Colonic mucosa (tissue), 4 donors: ENCODE measurements around the gene BEX4. TPM values are rescaled to one million over a fixed set of nuclear protein-coding genes. Genes with fewer than 3 reads are reported as not detected.
"Not testable (repeated sequence)": the region's sequence is repeated elsewhere in the genome, so short reads cannot be mapped to it uniquely, and the experiment has no call there.

Experiments
- DNase-seq: peaks from one replicate; pipeline ENCODE4 v3.0.0-alpha.2; 2020
- H3K27ac ChIP-seq: fragments of 200-600 bp; one replicate; pipeline ENCODE4 v1.8.0; 2021
- H3K27me3 ChIP-seq: fragments of 200-600 bp; one replicate; pipeline ENCODE4 v1.8.0; 2021
- H3K36me3 ChIP-seq: fragments of 200-600 bp; one replicate; pipeline ENCODE4 v1.8.0; 2021
- H3K4me1 ChIP-seq: fragments of 200-600 bp; one replicate; pipeline ENCODE4 v1.8.0; 2021; ENCODE audit warnings: mild to moderate bottlenecking
- H3K4me3 ChIP-seq: fragments of 200-600 bp; one replicate; pipeline ENCODE4 v1.8.0; 2021
- H3K9ac ChIP-seq, 2 donors: one replicate each; pipeline ENCODE4 v1.7.0; 2013; ENCODE audit warnings: control low read depth in 2 of 2, low read depth in 2 of 2, low read length in 2 of 2
- H3K9me3 ChIP-seq: fragments of 200-600 bp; one replicate; pipeline ENCODE4 v1.8.0; 2021
- CTCF ChIP-seq: fragments of 200-600 bp; IDR thresholded peaks from one replicate; pipeline ENCODE4 v1.8.0; 2022; ENCODE audit warnings: antibody characterized with exemption, mild to moderate bottlenecking
- intact Hi-C: fragments of 100-400 bp; cut with DNase I; formaldehyde crosslinking; loops from one replicate; pipeline ENCODE4 v1.14.1; 2022
- total RNA-seq, 2 donors: library from RNA; stranded (reverse); fragmentation: NEBNext Ultra II Directional in 1 of 2; extraction: Animal tissue kit (Norgen Biotek cat#: 25700) in 1 of 2; gene quantifications; one replicate each; pipeline ENCODE4 v1.2.1, GENCODE V29; 2021
- donor health status: healthy.
- donor health status: DM: no; HTN: no; CAD: no.
- donor health status: DM: no; HTN: no; CAD: no.

The BEX4 gene
- 10 to 100 TPM in 1 of 2 donors, 1 to 10 TPM in 1; 7.6 to 16.4 TPM for total RNA-seq

- DNase-seq = peak; percentile 83
- H3K9me3 ChIP-seq = no peaks in the 10 kb centered on the region
These were observed at the start of gene BEX4 for GRCh38 chrX:103214870-103215424. TSS of gene BEX4 (plus strand) at chrX:103215108. CDS start at chrX:103216154, 1,046 bp downstream.

GRCh38 chrX:103170216-103170615, 44.7 kb upstream of the BEX4 start:
- Histone ChIP-seq H3K9me3 (no peaks in the 10 kb centered on the region), H3K36me3 (no peaks in the 10 kb centered on the region), H3K4me3 (no peak overlapping the region), H3K27me3 (no peaks in the 10 kb centered on the region), H3K4me1 (no peaks in the 10 kb centered on the region), H3K9ac (no peak overlapping the region), H3K27ac (no peak overlapping the region)
- no peak for TF ChIP-seq CTCF
- DNase-seq = no peak
- intact Hi-C loops = loop anchor here (10.0 kb wide), 1 partner anchor 225 kb away; no protein-coding TSS in a partner anchor

More at GRCh38 chrX:103214870-103215424, at the start of gene BEX4:
- intact Hi-C loops = loop anchor here (5.0 kb wide), 1 partner anchor 37 kb away; no protein-coding TSS in a partner anchor
- no peaks in the 10 kb centered on the region for H3K4me1 ChIP-seq
- H3K9ac ChIP-seq = peak within 1 kb of the TSS in 1 of 2 donors; percentile 68
- peak within 1 kb of the TSS; percentile 66 for H3K4me3 ChIP-seq
- no peak for TF ChIP-seq CTCF
- no peaks in the 10 kb centered on the region for H3K36me3 ChIP-seq
- peak within 1 kb of the TSS; percentile 63 for H3K27ac ChIP-seq
- H3K27me3 ChIP-seq = no peaks in the 10 kb centered on the region

GRCh38 chrX:103171353-103171752, 43.6 kb upstream of the BEX4 start:
- no peak overlapping the region for H3K27ac ChIP-seq
- no peaks in the 10 kb centered on the region for H3K36me3 ChIP-seq
- no peak overlapping the region for H3K4me3 ChIP-seq
- intact Hi-C loops = loop anchor here (10.0 kb wide), 1 partner anchor 227 kb away; no protein-coding TSS in a partner anchor
- TF ChIP-seq CTCF = no peak
- H3K27me3 ChIP-seq = no peaks in the 10 kb centered on the region
- no peaks in the 10 kb centered on the region for H3K4me1 ChIP-seq
- DNase-seq = no peak
- H3K9me3 ChIP-seq = no peaks in the 10 kb centered on the region
- no peak overlapping the region for H3K9ac ChIP-seq

- H3K27me3 ChIP-seq, DNase-seq, H3K27ac ChIP-seq, H3K36me3 ChIP-seq, H3K9ac ChIP-seq, H3K9me3 ChIP-seq, H3K4me3 ChIP-seq, H3K4me1 ChIP-seq: not testable (repeated sequence)
- intact Hi-C loops = loop anchor here (10.0 kb wide), 1 partner anchor 230 kb away; no protein-coding TSS in a partner anchor
These were observed 39.7 kb upstream of the BEX4 start for GRCh38 chrX:103175256-103175655.

GRCh38 chrX:103175944-103176753, 38.8 kb upstream of the BEX4 start:
- intact Hi-C loops = loop anchor here (10.0 kb wide), 1 partner anchor 231 kb away; no protein-coding TSS in a partner anchor
- no peak overlapping the region for H3K27ac ChIP-seq
- no peak overlapping the region for H3K4me3 ChIP-seq
- no peaks in the 10 kb centered on the region for H3K36me3 ChIP-seq
- H3K4me1 ChIP-seq = no peaks in the 10 kb centered on the region
- H3K9me3 ChIP-seq = no peaks in the 10 kb centered on the region
- TF ChIP-seq CTCF = peak; percentile 67
- H3K27me3 ChIP-seq = no peaks in the 10 kb centered on the region
- peak; percentile 62 for DNase-seq
- no peak overlapping the region for H3K9ac ChIP-seq
